Psoas muscle (tissue), 8 donors: ENCODE results near the gene TJP3. TPM values are rescaled to one million over a fixed set of nuclear protein-coding genes. Genes with fewer than 3 reads are reported as not detected.

Experiments
- ATAC-seq, 4 donors: fragments of 200-7000 bp; cut with Tn5 transposase; one replicate each; pipeline ENCODE4 v1.9.1; 2020; ENCODE audit warnings: moderate library complexity in 3 of 4, mild to moderate bottlenecking in 2 of 4
- DNase-seq, 2 donors: peaks; one replicate each; pipeline ENCODE4 v3.0.0-alpha.2; 2020
- H3K27ac ChIP-seq: fragments of 200-600 bp; one replicate; pipeline ENCODE4 v1.8.0; 2022
- H3K27me3 ChIP-seq, 3 donors: fragments of 200-600 bp in 1 of 3; one replicate each; pipeline versions ENCODE4 v1.6.1 to v1.8.0; 2013 to 2022; ENCODE audit warnings: low read length in 2 of 3, mild to moderate bottlenecking in 2 of 3, moderate library complexity in 1 of 3; ENCODE audit not compliant: insufficient read depth in 3 of 3
- H3K36me3 ChIP-seq, 2 donors: fragments of 200-600 bp in 1 of 2; one replicate each; pipeline versions ENCODE4 v1.6.1 to v1.8.0; 2013 to 2022; ENCODE audit warnings: low read depth in 1 of 2, mild to moderate bottlenecking in 1 of 2, moderate library complexity in 1 of 2; ENCODE audit not compliant: insufficient read depth in 1 of 2
- H3K4me1 ChIP-seq: fragments of 200-600 bp; one replicate; pipeline ENCODE4 v1.8.0; 2022
- H3K4me3 ChIP-seq: fragments of 200-600 bp; one replicate; pipeline ENCODE4 v1.8.0; 2022; ENCODE audit warnings: mild to moderate bottlenecking
- H3K9me3 ChIP-seq: fragments of 200-600 bp; one replicate; pipeline ENCODE4 v1.8.0; 2022
- CTCF ChIP-seq: fragments of 200-600 bp; IDR thresholded peaks from one replicate; pipeline ENCODE4 v1.8.0; 2022; ENCODE audit warnings: antibody characterized with exemption
- WGBS, 3 donors: extraction: QIAGEN DNeasy Blood & Tissue Kit; methylation state at CpG; one replicate each; pipeline versions ENCODE4 v1.1.6 to v1.1.7; 2013; 5-methylcytosine and 5-hydroxymethylcytosine counted together
- intact Hi-C, 2 donors: fragments of 100-400 bp; cut with DNase I; formaldehyde crosslinking; loops; one replicate each; pipeline versions ENCODE4 v1.11.0 to v1.14.2; 2022
- polyA plus RNA-seq, 3 donors: library from polyadenylated mRNA; stranded (reverse); fragments of 200-250 nt; gene quantifications; one replicate each; pipeline ENCODE4 v1.2.3, GENCODE V29; 2013
- total RNA-seq, 4 donors: library from RNA; stranded (reverse); fragmentation: NEBNext Ultra II Directional in 2 of 4; extraction: Animal tissue kit (Norgen Biotek cat#: 25700) in 2 of 4; gene quantifications; one replicate each; pipeline versions ENCODE4 v1.2.1 to v1.2.4, GENCODE V29; 2021 to 2023
- donor health status: healthy with polysubstance abuse.
- donor health status: DM: no; HTN: no; CAD: no; lungs with moderate emphysema.
- donor health status: Bipolar disorder and iron deficiency.
- donor health status: healthy.
- donor health status: DM: yes; HTN: yes; CAD: no.
- donor health status: DM: no; HTN: no; CAD: no.
- donor health status: DM: no; HTN: no; CAD: no.
- donor health status: DM: yes; HTN: yes; CAD: no.

The TJP3 gene
- total and polyA plus RNA-seq, 7 donors = 0.21 to 2.7 (median 0.48) TPM; not detected in 1

- no peak for DNase-seq
- intact Hi-C loops = no loop called here
- TF ChIP-seq CTCF = no peak
- Histone ChIP-seq H3K4me1 (no peaks in the 10 kb centered on the region), H3K27me3 (peaks cover 0 to 49% (median 17%) of the 10 kb centered on the region in 3 donors), H3K9me3 (peaks cover 9% of the 10 kb centered on the region), H3K27ac (no peak overlapping the region), H3K4me3 (no peak overlapping the region), H3K36me3 (no peaks in the 10 kb centered on the region)
- peak in 1 of 4 donors; percentile 49 for ATAC-seq
- WGBS, 3 donors = 66 to 73% (median 71%) methylated on average over 45 to 49 of the region's 49 CpGs
Measured at GRCh38 chr19:3783660-3784584, 75.7 kb downstream of the TJP3 start.

GRCh38 chr19:3784607-3785450 lies 76.6 kb downstream of the TJP3 start:
- Histone ChIP-seq H3K36me3 (no peaks in the 10 kb centered on the region), H3K9me3 (peaks cover 9% of the 10 kb centered on the region), H3K4me1 (no peaks in the 10 kb centered on the region), H3K4me3 (no peak overlapping the region), H3K27ac (no peak overlapping the region), H3K27me3 (peaks cover 0 to 49% (median 19%) of the 10 kb centered on the region in 3 donors)
- 15 to 25% (median 22%) methylated on average over 24 to 25 of the region's 25 CpGs for WGBS, 3 donors
- no peak for DNase-seq
- intact Hi-C loops = no loop called here
- peak in 1 of 4 donors; percentile 26 for ATAC-seq
- no peak for TF ChIP-seq CTCF

DNA sequence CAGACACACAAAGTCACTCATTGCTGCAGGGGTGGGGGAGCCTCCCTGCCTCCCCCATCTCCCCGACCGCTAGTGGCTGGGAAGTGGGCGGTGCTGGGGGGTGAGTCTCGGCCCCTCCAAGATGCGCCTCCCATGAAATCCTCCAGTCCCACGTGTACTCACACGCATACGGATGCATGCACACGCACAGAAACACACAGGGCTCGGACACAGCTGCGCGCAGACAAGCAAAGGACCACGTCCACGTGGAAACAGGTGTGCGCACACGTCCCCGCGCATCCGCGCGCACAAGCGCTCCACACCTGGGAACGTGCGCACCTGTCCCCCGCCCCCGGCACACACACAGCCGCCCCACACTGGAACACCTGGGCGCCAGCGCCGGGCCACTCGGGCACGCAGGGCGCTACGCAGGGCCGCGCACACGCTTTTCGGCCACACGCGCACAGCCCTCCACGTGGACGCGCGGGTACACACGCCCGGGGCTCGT lies 77.3 kb downstream of the TJP3 start:
- ATAC-seq = no peak
- H3K4me1 ChIP-seq = no peaks in the 10 kb centered on the region
- peaks cover 0 to 54% (median 20%) of the 10 kb centered on the region in 3 donors for H3K27me3 ChIP-seq
- no peaks in the 10 kb centered on the region for H3K36me3 ChIP-seq
- TF ChIP-seq CTCF = no peak
- peaks cover 9% of the 10 kb centered on the region for H3K9me3 ChIP-seq
- no peak overlapping the region for H3K27ac ChIP-seq
- intact Hi-C loops = no loop called here
- peak overlapping the region; percentile 18 for H3K4me3 ChIP-seq
- DNase-seq = no peak
- WGBS, 3 donors = 0 to 2% (median 2%) methylated on average over 40 to 47 of the region's 47 CpGs

GRCh38 chr19:3785938-3786824 lies 78.0 kb downstream of the TJP3 start, which contains the start of gene MATK:
Gene MATK, minus strand, starts transcription at chr19:3786381. Its CDS starts 1,246 bp downstream, at chr19:3785135.
- intact Hi-C loops = no loop called here
- no peaks in the 10 kb centered on the region for H3K36me3 ChIP-seq
- H3K4me3 ChIP-seq = peak within 1 kb of the TSS; percentile 18
- H3K9me3 ChIP-seq = peaks cover 4% of the 10 kb centered on the region
- TF ChIP-seq CTCF = no peak
- H3K4me1 ChIP-seq = no peaks in the 10 kb centered on the region
- no peak within 1 kb of the TSS for H3K27ac ChIP-seq
- no peak for DNase-seq
- H3K27me3 ChIP-seq = peaks cover 0 to 55% (median 20%) of the 10 kb centered on the region in 3 donors
- 5 to 7% (median 5%) methylated on average over 44 to 101 of the region's 101 CpGs for WGBS, 3 donors
- no peak for ATAC-seq
